GM19395 (cell line): Measurements from ENCODE around the gene TSC2.

ENCODE experiments used
- ATAC-seq: cut with Tn5 transposase; IDR thresholded peaks from one replicate; pipeline ENCODE4 v1.9.1; 2021; ENCODE audit warnings: mild to moderate bottlenecking, moderate library complexity; ENCODE audit not compliant: unreplicated experiment

TSC2 gene

DNA sequence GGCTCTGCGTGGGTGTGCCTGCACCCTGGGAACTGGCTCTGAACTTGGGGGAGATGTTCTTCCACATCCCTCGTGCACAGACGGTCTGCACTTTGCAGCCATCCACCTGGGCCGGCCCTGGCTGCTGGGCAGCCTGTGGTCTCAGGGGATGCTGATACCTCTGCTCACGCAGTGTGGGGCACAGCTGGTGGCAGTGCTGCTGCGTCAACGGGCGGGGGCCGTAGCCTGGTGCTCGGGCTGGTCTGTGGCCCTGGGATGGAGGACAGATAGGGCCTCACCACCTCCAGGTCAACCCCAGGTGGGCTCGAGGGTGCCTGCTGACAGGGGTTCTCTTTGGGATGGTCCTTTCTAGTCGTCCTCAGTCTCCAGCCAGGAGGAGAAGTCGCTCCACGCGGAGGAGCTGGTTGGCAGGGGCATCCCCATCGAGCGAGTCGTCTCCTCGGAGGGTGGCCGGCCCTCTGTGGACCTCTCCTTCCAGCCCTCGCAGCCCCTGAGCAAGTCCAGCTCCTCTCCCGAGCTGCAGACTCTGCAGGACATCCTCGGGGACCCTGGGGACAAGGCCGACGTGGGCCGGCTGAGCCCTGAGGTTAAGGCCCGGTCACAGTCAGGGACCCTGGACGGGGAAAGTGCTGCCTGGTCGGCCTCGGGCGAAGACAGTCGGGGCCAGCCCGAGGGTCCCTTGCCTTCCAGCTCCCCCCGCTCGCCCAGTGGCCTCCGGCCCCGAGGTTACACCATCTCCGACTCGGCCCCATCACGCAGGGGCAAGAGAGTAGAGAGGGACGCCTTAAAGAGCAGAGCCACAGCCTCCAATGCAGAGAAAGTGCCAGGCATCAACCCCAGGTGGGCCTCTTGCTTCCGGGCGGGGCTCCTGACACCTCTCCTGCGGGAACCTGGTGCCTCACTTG is 36.3 kb downstream of the TSC2 start:
- ATAC-seq: no peak

- ATAC-seq: no peak
These were observed 37.3 kb downstream of the TSC2 start for GRCh38 chr16:2084895-2085625.

GRCh38 chr16:2085669-2086068 is 37.9 kb downstream of the TSC2 start:
- ATAC-seq: no peak

GRCh38 chr16:2086106-2086742 is 38.4 kb downstream of the TSC2 start:
- ATAC-seq: no peak

DNA sequence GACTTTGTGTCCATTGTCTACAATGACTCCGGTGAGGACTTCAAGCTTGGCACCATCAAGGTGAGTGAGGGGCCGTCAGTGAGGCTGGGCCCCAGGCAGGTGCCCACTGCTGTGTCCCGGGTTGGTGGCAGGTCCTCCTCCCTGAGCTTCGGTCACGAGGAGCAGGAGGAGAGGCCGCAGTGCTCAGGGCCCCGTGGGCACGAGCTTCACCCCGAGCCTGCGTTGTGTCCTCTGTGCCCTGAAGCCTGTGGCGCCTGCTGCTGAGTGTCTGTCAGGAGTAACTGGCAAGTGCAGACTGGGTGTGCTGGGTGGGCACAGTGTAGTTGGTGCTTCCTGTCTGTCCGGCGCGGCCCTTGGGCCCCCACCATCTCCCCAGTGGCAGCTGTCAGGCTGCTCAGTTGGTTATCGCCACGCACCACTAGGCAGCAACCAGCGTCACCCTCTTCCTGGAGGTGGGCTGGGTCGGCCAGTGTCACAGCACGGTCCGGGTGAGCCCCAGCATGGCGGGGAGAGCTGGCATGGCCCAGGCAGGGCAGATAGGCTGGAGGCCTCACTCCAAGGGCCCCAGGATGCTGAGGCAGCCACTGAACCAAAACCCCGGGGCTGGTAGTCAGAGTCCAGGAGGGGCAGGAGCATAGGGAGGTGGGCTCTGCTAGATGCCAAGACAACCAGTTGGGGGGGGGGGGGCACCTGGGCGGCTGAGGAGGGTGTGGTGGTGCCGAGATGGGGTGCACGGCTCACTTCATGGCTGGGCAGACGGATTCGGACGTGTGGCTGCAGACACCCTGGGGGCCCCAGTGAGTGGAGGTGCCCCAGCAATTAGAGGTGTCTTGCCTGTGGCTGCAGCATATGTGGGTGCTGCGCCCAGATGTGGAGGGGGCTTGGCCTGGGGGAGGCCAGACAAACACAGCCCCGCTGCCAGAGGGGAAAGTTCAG is 39.3 kb downstream of the TSC2 start:
- ATAC-seq: no peak

DNA sequence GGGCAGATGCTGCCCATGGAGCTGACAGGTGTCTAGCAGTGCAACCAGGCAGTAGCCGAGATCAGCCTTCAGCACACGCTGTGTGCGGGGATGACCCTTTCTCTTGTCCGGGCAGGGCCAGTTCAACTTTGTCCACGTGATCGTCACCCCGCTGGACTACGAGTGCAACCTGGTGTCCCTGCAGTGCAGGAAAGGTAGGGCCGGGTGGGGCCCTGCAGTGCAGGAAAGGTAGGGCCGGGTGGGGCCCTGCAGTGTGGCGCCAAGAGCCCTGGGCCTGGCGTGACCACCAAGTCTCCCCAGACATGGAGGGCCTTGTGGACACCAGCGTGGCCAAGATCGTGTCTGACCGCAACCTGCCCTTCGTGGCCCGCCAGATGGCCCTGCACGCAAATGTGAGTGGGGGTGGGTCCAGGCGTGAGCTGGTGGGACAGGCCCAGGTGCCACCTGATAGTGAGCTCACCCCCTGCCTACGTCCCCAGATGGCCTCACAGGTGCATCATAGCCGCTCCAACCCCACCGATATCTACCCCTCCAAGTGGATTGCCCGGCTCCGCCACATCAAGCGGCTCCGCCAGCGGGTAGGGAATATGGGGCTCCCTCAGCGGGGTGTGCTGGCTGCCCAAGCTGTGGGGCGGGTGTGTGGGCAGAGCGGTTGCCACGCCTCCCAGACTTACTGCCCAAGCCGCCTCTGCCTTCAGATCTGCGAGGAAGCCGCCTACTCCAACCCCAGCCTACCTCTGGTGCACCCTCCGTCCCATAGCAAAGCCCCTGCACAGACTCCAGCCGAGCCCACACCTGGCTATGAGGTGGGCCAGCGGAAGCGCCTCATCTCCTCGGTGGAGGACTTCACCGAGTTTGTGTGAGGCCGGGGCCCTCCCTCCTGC is 40.2 kb downstream of the TSC2 start:
- ATAC-seq: no peak

GRCh38 chr16:2088759-2089358 is 41.1 kb downstream of the TSC2 start:
- no peak for ATAC-seq

GRCh38 chr16:2089706-2090480 is 42.1 kb downstream of the TSC2 start:
- ATAC-seq: no peak

GRCh38 chr16:2090481-2090776 is 42.6 kb downstream of the TSC2 start:
- ATAC-seq: no peak

DNA sequence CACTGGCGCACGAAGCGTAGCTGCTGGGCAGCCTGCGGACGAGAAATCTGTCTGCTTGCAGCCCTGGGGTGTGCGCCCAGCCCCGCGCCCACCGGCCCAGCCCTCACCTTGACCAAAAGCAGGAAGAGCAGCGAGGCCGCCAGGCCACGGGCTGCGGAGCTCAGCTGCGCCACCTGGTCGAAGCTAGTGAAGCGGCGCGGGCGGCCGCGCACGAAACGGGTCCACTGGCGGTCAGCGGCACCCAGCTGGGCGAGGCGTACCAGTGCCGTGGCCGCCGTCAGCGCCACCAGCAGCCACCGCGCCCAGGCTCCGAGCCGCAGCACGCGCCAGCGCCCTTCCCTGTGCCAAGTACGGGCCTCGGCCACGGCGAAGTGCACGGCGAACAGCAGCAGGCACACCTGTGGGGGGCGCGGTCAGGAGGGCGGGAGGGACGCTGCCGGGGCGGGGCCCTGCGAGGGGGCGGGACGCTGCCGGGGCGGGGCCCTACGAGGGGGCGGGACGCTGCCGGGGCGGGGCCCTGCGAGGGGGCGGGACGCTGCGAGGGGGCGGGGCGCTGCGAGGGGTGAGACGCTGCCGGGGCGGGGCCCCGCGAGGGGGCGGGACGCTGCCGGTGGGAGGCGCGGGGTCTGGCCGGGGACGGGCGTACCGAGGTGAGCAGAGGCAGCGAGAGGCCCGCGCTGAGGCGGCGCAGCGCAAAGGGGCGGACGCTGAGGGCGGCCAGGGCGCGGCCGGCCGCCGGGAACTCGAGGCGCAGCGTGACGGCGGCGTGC is 43.2 kb downstream of the TSC2 start:
- no peak for ATAC-seq

- no peak for ATAC-seq
These were observed 43.9 kb downstream of the TSC2 start for GRCh38 chr16:2091547-2092255.

GRCh38 chr16:2092256-2092620 is 44.5 kb downstream of the TSC2 start:
- ATAC-seq: no peak

- ATAC-seq: no peak
These were observed 45.1 kb downstream of the TSC2 start for GRCh38 chr16:2092866-2093265.

GRCh38 chr16:2093793-2094192 is 46.0 kb downstream of the TSC2 start:
- no peak for ATAC-seq

GRCh38 chr16:2095315-2095853 is 47.6 kb downstream of the TSC2 start:
- ATAC-seq: no peak

GRCh38 chr16:2095918-2096582 is 48.3 kb downstream of the TSC2 start:
- no peak for ATAC-seq
